Measurements from ENCODE around the gene CELF4.

Gene CELF4

DNA sequence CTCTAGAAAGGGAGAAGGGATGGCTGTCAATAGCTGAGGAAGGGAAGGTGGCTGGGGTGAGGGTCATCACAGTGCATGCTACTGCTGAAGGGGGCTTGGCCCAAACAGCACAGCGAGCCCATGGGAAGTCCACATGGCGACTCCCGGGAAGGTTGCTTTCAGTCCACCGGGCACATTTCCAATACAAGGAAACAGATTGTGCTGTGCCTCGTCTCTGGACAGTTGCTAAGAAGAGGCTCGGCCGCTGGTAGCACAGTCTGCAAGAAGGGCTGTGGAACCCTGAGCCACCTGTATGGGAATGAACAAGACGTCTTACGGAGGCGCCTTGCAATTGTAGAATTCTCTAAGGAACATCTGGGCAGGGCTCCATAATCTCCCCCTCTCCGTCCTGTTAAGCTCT is 123.1 kb downstream of the CELF4 start:
- no peak for DNase-seq (ENCODE audit: low read depth, low spot score)

DNA sequence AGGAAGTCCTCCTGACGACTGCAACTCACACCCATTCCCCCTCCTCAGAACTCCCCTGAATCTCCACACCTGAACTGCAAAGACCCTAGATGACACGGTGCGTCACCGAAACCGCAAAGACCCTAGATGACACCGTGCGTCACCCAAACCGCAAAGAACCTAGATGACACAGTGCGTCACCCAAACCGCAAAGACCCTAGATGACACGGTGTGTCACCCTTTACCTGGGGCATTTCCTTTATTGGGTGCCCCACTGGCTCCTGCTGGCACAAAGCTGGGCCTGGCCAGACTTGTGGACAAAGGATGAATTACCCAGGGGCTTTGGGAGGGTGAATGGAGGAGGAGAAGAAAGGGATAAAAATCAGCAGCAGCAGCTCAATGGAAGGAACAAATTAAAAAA is 123.8 kb downstream of the CELF4 start:
- DNase-seq (ENCODE audit: low read depth, low spot score), result no peak

DNA sequence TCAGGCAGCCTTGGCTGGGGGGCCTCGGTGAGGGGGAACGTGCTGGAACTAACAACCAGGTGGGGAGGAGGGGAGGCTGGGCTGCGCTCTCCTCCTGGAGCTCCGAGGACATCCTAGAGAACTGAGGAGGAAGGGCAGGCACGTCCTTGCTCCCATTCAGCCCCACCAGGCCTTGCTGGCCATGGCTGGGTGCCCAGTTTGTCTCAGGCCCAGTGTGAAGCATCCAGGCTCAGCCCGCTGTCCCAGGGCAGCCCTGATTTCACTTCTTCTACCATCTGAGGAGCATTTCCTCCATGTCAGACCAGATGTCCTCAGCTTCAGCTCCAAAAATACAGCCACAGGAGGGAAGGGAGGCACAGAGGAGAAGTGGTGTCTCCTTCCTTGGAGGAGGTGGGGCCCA is 125.4 kb downstream of the CELF4 start:
- DNase-seq (ENCODE audit: low read depth, low spot score), result no peak

DNA sequence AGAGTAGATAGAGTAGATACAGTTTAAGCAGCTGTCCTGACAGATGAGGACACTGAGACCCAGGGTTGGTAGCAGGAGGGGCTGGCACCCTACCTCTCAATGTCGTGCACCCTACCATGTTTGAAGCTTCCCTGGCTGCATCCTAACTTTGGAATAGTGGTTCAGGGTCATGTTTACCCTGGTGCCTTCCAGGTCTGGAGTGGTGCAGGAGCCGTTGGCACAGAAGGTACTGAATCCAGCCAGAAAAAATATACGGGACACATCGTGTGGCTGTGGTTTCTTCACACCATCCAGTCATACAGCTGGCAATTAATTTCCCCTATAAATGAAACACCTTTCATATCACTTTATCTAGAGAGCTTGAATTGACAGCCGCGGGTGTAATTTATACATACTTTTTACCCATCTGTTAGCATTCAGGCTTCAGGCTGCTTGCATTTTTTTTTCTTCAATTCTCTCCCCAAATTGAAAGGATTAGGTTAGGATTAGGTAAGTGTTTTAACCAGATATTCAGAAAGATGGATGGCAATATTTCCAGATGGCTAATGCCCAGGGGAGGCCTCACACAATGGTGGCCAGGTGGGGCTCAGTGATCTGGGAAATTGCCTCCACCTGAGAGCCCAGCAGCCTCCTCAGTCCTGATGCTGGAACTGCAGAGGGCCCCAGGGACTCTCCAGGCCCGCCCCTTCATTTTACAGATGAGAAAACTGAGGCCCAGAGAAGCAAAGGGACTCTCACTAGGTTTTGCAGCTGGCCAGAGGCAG is 127.0 kb downstream of the CELF4 start:
- DNase-seq (ENCODE audit: low read depth, low spot score), result no peak

DNA sequence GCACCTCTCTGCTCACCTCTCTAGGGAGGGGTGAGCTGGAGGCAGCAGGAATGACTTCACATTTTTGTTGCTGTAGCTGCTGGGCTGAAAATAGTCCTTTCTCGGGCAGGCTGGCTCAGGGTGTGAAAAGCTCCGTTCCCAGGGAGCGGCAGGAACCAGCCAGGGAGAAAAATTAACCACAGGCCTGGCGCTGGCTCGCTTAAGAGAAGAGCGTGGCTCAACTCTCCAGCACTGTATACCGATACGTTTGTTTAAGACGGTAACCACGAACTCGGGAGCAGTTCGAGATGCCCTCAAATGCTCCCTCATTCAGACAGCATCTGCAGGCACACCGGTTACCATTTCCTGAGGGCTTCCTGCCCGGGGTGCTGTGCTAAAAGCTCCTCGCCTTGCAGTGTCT is 129.6 kb downstream of the CELF4 start:
- no peak for DNase-seq (ENCODE audit: low read depth, low spot score)

DNA sequence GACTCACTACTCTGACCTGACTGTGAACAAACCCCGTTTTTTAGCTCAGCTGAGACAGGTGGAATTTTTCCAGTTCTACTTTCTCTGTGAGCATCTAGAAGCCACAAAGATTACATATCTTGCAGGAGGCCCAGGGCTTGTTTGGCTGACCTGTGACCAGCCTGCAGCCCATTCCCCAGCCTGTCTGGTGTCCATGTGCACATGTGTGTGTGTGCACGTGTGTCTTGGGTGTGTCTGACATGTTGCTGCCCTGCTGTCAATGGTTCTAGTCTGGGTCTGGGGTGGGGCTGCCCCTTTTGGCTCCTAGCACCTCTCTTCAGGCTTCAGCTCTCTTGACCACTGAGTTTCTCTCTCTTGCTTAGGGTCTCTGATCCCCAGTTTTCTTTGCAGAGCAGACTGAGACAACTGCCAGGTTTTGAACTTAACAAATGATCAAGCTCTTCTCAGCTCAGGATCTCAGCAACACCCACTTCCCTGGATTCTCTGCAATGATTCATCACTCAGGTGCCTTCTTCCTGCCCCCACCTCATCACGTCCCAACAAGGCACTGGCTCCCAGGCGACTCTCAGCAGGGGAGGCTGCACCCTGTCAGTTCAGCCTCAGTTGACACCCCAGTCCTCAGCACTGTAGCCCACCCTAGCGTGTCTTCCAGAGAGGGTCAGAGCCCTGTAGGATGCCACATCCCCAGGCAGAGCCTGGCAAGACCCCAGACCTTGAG is 130.3 kb downstream of the CELF4 start:
- no peak for DNase-seq (ENCODE audit: low read depth, low spot score)

DNA sequence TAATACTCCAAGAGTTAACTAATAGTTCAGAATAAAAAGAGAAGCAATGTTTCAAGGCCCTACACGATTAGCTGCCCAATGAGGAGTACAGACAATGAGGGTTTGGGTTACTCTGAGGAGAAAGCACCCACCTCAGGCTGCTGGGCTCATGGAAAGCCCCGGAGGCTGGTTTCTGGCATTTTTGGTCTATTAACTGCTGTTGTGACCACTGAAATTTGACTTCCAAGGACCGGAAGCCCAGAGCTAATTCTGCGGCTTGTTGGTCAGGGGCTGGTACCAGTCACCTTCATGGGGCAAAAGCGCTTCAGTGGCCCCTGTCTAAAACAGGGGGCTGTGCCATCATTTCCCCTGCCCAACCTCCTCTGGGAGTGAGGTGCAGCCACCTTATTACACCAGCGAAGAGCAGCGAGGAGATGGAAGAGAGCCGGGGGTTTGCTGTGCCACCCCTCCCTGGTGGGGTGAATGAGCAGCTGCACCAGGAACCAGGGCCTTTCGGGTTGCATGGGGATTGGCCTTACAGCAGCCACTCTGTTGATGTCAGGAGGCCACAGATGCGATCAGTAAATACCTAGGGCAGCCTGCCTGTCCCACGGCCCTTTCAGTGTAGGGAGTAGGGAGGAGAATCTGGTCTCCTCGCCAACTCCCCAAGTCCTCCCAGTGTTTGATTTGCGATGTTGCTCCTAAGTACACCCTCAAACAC is 131.3 kb downstream of the CELF4 start:
- no peak for DNase-seq (ENCODE audit: low read depth, low spot score)

DNA sequence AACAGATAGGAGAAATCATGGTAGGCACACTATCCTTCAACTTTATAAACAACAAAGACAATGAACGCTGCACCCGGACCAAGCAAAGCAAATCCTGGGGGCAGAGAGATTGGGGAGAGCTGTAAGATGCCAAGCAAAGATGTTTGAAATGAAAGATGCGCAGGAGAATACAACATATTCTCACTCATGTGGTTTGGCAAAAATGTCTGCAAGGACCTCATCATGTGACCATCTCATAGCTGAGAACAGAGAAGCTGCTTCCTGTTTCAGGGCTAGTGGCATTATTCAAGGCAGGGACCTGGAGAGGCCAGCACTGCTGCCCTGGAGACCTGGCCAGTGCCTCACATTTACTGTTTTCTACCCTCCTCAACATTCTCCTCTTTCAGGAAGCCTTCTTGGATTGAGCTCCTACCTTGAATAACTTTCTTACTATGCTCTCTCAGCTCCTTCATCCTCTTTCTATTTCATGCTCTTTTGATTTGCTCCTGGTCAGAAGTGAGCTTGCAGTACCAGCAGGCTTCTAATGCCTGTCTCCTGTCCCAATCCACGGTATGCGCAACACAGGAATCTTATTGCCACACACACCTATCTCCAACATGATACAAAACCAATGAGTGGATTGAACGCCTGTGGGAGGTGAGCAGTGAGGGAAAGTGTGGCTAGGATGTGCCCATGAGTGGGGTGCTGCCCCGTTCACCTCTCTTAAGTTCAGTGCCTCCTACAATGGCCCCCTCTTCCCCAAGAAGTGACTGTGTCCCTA is 133.0 kb downstream of the CELF4 start:
- DNase-seq (ENCODE audit: low read depth, low spot score), result no peak

DNA sequence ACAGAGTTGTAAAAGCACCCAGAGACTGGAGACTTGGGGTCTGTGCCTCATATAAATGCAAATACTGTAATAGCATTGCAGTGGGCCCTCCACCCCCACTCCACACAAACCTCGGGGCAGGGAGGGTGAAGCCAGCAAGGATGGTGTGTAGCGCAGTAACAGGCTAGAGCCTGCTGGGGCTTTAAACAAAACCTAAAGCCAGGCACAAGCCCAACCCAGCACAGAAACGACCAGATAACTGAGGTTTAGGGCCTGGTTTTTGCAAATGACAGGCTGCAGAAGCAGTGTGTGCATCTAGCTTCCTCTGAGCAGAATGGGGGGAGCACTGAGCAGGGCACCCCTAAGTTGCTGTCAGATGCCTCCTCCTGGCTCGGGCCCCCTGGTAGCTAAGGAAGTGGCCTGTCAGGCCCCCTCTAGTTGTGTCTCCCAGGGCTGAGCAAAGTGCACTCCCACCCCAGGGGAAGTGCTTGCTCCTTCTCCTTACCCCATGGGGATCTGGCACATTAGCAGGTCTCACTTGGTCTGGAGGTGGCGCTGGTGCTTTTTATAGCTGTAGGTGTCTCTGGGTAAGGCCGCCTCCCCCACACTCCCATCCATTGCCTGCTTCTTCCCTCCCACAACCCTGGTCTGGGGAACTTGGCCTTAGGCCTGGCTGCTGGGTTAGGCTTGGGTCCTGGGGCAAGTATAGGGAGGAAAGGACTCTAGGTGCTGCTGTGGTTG is 135.1 kb downstream of the CELF4 start:
- no peak for DNase-seq (ENCODE audit: low read depth, low spot score)

DNA sequence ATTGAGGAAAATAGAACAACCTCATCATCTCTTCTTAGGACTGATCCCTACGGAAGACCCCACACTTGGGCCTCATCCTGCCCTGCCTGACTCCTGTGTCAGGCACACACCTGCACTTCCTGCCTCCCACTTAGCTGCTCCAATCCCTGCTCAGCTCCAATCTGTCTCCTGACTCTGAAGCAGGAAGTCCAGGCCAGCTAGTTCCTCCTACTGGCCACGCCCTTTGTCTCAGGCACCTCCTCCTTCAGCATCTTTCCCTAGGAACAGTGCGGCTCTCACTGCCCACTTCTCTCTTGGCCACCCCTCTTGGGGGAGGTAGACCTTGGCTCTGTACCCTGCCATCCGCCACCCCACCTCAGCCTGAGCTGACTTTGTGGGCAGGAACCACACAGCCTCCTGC is 135.8 kb downstream of the CELF4 start:
- DNase-seq (ENCODE audit: low read depth, low spot score), result no peak

DNA sequence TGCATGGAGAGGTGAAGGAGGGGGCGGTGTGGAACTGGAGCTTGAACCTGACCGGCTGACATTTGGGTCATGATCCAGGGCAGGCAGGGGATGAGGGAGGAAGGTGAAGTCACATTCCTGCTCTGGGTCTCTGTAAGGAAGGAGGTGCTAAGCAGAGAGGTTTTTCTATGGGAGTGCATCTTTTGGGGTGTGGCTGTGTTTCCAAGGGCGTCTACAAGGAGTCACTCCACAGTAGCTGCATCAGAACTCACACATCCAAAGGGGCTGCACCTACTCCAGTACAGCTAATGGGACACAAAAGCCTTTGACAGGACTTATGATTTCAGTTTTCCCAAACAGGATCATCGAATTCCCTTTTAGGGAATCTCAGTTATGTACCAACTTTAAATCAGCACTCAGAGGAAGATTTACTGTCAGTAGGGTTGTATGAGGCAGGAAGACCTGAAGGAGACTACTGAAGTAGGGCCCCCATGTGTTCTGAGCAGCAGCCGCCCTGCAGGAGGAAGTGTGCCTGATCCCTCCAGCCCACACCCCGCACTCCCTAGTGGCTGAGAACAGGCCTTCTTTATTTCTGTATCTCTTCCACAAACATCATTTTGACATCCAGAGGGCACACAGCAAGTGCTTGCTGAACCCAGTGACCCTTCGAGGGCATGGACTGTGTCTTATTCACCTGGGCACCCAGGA is 137.2 kb downstream of the CELF4 start:
- DNase-seq (ENCODE audit: low read depth, low spot score), result no peak

DNA sequence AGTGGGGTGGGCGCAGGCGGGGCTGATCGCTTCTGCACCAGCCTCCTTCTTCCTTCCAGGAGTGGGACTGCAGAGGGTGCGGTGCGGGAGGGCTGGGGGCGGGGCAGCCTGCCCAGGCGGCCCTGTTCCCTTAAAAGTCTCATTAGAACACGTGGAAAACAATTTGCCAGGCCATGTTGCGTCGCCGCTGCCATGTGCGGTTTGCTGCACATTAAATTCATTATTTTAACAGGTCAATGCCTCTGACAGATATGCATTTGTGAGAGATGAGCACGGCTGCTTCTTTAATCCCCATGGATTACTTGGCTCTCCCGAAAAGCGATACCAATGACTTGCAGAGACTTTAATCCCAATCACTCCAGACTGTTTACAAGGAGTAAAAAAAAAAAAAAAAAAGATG is 139.0 kb downstream of the CELF4 start:
- no peak for DNase-seq (ENCODE audit: low read depth, low spot score)

DNA sequence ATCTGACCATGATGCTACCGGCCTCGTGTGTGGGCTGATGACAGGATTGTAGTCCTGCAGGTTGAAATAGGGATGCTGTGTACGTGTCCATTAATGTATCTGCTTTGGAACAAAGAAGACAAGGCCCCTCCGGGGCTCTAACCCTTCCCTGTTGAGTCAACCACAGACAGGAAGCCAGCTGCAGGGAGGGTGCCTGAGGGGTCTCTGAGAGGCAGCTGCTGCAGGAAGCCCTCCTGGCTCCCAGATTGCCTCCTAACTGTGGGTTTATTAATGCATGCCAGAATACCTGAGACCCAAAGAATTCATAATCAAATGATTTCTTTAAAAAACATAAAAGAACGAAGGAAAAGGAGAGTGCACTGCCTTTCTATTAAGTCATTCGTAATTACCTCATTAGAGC is 140.4 kb downstream of the CELF4 start:
- DNase-seq (ENCODE audit: low read depth, low spot score), result no peak

DNA sequence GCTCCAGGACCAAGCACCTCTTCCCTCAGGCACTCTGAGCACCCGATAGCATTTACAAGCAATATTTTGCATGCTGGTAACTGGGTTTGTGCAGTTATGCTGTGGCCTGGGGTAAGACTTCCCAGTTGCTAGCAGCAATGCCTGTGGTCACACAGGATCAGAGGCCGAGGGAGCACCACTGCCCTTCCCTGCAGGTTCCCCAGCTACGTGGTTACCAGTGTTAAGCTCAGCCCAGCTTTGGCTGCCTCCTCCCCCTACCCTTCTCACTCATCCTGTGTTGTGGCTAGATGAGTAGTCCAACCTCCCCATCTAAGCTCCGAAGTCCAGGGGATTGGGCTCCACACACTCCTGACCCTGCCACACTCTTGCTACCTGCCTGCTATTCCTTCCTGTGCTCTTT is 141.1 kb downstream of the CELF4 start:
- no peak for DNase-seq (ENCODE audit: low read depth, low spot score)

DNA sequence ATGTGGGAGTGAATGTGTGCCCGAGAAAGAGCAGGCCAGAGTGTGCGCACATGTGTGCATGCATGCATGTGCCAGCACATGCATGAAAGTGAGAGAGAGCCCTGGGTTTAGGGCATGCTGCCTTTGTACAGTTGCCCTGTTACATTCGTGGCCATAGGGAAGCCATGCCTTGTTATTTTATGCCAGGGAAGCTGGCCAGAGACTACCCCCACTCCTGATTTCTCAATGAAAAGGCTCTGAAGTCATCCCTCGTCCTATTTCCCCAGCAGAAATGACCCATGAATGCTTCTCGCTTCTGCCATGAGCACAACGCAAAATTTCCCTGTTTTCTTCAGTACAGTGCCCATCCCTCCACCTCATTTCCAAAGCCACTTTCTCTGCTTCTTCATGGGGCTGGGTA is 143.0 kb downstream of the CELF4 start:
- DNase-seq (ENCODE audit: low read depth, low spot score), result no peak

DNA sequence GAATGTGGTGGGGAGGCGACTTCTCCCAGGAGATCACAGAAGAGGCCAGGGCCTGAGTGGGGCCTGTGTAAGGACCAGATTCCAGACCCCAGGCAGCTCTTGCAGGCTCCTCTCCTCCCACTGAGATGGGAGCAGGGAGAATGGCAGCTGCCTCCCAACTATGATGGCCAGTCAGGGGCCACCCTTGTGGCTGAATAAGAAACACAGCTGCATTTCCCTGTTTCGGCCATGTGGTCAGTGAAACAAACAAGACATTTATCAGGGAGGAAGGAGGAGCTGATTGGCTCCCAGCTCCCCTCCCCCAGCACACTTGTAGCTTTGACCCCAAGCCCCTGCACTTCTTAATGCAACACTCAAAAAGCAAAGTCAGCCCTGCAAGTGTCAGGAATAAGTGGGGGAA is 143.5 kb downstream of the CELF4 start:
- no peak for DNase-seq (ENCODE audit: low read depth, low spot score)

DNA sequence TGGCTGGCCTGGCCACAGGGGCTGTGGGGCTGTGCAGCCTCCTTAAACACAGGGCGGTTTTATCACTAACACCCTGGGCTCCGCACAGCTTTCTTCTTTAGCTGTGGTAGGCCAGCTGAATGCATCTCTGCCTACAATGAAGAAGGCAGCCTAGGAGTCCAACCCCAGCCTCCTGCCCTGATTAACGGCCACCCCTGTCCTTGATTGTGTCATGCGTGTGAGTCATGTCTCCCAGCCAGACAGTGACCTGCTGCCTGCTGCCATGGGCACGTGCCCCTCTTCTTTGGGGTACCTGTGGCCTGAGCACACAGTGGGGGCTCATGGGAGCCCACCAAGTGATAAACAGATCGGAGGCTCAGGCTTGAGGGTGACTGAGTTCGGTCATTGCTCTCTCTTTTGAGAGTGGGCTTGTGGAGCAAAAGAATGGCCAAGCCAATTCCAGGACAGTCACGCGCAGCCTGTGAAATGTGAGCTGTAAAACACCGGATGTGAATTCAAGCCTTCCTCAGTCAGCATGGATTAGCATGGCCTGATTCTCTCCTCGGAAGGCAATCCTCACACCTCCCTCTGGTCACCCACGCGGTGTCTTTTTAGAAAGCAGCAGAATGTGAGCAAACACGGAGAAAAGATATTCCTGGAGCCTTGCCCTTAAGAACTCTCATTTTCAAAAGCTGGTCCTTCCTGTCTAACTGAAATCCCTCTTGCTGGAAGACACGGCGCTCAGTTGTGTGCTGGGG is 144.1 kb downstream of the CELF4 start:
- no peak for DNase-seq (ENCODE audit: low read depth, low spot score)

DNA sequence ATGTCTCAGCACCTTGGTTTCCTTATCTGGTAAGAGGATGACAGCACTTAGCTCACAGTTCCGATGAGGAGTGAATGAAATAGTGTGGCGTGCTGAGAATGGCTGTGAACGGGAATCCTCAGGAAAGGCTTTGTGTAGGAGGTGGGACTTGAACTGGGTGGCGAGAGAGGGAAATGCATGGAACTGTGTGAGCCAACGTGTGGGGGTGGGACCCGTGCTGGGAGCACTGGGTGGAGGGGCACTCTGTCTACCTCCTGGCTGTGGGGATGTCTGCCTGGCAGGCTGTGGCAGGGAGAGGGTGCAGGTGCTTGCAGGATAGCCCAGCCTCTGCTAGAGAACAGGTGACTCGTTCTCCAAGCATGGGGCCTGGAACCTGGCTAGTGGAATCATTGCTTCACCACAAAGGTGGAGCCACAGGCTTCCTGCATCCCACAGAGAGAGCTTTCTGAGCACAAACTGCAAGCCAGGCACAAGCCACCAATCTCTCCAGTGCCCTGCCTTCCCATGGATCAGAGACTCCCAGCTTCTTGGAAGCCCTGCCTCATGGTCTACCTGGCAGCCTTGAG is 145.2 kb downstream of the CELF4 start:
- no peak for DNase-seq (ENCODE audit: low read depth, low spot score)

DNA sequence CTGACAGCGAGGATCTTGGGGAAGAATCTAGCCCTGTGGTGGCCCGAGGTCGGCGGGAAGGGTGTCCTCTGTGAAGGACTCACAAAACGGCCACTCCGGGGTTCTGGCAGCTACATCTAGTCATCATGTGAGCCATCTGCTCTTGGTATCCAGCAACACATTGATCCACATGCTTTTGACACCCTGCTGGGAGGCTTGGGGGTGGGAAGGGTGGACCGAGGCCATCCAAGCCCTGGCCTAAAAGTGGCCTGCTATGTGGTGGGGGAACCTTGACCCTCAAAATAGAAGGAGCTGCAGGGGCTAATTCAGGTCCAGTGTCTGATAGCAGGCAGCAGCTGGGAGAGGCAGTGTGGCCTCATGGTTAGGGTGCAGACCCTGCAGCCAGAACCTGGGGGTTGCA is 145.7 kb downstream of the CELF4 start:
- DNase-seq (ENCODE audit: low read depth, low spot score), result no peak

DNA sequence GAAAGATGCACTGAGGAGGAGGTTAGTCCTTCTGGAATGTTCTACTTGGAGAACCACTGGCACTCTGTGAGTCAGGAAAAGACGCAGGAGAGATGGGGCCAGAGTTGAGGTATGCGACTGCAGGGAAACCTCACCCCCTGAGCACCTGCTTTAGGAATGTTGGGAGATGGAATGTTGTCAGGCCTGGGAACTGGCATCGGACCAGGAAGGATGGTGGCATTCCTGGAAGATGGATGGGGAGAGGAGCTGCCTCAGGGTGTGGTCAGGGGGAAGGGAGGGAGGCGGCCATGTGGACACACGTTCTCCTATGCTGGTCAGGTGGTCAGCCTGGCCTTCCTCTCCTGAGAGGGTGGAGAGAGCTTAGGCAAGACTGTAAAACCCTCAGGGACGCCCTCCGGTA is 146.3 kb downstream of the CELF4 start:
- DNase-seq (ENCODE audit: low read depth, low spot score), result no peak

Measured in activated naive CD8-positive, alpha-beta T cell treated with anti-CD3 and anti-CD28 coated beads, Interleukin-2, amount 50 U/mL, for 16 hours (primary cell).